GM23338 (cell line): ENCODE results near the gene WDR44.

Experiments used
- EZH2 ChIP-seq: fragments of 200-600 bp; sonication (generic); IDR thresholded peaks from one replicate; pipeline ENCODE4 v1.8.0; 2017; ENCODE audit warnings: antibody characterized with exemption, mild to moderate bottlenecking, low read depth; ENCODE audit not compliant: unreplicated experiment
- EZH2phosphoT487 ChIP-seq: fragments of 200-600 bp; sonication (generic); IDR thresholded peaks from one replicate; pipeline ENCODE4 v1.8.1; 2018; ENCODE audit warnings: antibody characterized with exemption; ENCODE audit not compliant: unreplicated experiment
- NANOG ChIP-seq: IDR thresholded peaks from 2 replicates; pipeline ENCODE4 v1.6.1; 2016; ENCODE audit warnings: antibody characterized with exemption, borderline replicate concordance
- POLR2AphosphoS5 ChIP-seq: IDR thresholded peaks from 2 replicates; pipeline ENCODE4 v1.6.1; 2016; ENCODE audit warnings: antibody characterized with exemption, low read depth
- ZNF331 ChIP-seq: fragments of 250-450 bp; sonication (Bioruptor Pico); IDR thresholded peaks from 2 replicates; pipeline ENCODE4 v1.5.0; 2020; ENCODE audit warnings: low read depth, mild to moderate bottlenecking, moderate library complexity
- TF ChIP-seq, protein P1 (sequence below), 2 experiments: fragments of 200-600 bp in 1 of 2; sonication (generic) in 1 of 2; conservative IDR thresholded peaks; 2 replicates each; pipeline versions ENCODE4 v1.5.1 to v1.6.1; 2016 to 2017; ENCODE audit warnings: antibody characterized with exemption in 2 of 2, low read depth in 2 of 2, mild to moderate bottlenecking in 2 of 2, moderate library complexity in 1 of 2
- TF ChIP-seq, protein P2 (sequence below): IDR thresholded peaks from one replicate; pipeline ENCODE4 v1.6.1; 2018; ENCODE audit warnings: antibody characterized with exemption; ENCODE audit not compliant: unreplicated experiment
- TF ChIP-seq, protein P3 (sequence below): IDR thresholded peaks from 2 replicates; pipeline ENCODE4 v1.6.1; 2016; ENCODE audit warnings: antibody characterized with exemption

DNA sequence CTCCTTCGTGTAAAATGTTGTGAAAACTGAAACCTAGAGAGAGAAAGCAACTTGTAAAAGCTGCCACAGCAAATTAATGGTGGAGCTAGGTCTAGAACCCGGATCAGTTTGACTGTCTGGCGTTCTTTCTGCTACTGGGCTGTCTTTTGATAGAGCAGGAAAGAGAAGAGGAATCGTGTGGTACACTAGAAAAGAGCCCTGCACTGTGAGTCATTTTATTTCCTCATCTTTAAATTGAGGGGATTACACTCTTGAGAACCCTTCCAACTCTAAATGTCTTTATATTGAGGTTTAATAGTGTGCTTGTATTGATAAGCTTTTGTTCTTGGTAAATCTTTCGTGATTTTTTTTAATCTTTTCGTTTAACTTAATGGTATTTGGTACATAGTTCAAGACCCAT lies 4.3 kb downstream of the WDR44 start:
- TF ChIP-seq, protein P1, sequence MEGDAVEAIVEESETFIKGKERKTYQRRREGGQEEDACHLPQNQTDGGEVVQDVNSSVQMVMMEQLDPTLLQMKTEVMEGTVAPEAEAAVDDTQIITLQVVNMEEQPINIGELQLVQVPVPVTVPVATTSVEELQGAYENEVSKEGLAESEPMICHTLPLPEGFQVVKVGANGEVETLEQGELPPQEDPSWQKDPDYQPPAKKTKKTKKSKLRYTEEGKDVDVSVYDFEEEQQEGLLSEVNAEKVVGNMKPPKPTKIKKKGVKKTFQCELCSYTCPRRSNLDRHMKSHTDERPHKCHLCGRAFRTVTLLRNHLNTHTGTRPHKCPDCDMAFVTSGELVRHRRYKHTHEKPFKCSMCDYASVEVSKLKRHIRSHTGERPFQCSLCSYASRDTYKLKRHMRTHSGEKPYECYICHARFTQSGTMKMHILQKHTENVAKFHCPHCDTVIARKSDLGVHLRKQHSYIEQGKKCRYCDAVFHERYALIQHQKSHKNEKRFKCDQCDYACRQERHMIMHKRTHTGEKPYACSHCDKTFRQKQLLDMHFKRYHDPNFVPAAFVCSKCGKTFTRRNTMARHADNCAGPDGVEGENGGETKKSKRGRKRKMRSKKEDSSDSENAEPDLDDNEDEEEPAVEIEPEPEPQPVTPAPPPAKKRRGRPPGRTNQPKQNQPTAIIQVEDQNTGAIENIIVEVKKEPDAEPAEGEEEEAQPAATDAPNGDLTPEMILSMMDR (conservative IDR thresholded peaks at IDR 0.05; ENCODE audit: low read depth in 2 of 2) = no peak
- TF ChIP-seq ZNF331 (CRISPR knock-in tag) (no peak), EZH2phosphoT487 (no peak), EZH2 (no peak), POLR2AphosphoS5 (no peak), NANOG (no peak)
- TF ChIP-seq, protein P2, sequence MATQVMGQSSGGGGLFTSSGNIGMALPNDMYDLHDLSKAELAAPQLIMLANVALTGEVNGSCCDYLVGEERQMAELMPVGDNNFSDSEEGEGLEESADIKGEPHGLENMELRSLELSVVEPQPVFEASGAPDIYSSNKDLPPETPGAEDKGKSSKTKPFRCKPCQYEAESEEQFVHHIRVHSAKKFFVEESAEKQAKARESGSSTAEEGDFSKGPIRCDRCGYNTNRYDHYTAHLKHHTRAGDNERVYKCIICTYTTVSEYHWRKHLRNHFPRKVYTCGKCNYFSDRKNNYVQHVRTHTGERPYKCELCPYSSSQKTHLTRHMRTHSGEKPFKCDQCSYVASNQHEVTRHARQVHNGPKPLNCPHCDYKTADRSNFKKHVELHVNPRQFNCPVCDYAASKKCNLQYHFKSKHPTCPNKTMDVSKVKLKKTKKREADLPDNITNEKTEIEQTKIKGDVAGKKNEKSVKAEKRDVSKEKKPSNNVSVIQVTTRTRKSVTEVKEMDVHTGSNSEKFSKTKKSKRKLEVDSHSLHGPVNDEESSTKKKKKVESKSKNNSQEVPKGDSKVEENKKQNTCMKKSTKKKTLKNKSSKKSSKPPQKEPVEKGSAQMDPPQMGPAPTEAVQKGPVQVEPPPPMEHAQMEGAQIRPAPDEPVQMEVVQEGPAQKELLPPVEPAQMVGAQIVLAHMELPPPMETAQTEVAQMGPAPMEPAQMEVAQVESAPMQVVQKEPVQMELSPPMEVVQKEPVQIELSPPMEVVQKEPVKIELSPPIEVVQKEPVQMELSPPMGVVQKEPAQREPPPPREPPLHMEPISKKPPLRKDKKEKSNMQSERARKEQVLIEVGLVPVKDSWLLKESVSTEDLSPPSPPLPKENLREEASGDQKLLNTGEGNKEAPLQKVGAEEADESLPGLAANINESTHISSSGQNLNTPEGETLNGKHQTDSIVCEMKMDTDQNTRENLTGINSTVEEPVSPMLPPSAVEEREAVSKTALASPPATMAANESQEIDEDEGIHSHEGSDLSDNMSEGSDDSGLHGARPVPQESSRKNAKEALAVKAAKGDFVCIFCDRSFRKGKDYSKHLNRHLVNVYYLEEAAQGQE = no peak
- TF ChIP-seq, protein P3, sequence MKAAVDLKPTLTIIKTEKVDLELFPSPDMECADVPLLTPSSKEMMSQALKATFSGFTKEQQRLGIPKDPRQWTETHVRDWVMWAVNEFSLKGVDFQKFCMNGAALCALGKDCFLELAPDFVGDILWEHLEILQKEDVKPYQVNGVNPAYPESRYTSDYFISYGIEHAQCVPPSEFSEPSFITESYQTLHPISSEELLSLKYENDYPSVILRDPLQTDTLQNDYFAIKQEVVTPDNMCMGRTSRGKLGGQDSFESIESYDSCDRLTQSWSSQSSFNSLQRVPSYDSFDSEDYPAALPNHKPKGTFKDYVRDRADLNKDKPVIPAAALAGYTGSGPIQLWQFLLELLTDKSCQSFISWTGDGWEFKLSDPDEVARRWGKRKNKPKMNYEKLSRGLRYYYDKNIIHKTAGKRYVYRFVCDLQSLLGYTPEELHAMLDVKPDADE = no peak
